Neural cell (in vitro differentiated cells): Measurements from ENCODE around the gene HPRT1. TPM values are rescaled to one million over a fixed set of nuclear protein-coding genes. Genes with fewer than 3 reads are reported as not detected.

Experiments
- H2AFZ ChIP-seq: fragments of 200-600, 300-800 bp; sonication (generic), shearing (Covaris generic); 2 replicates; pipeline ENCODE4 v1.6.0; 2014; ENCODE audit warnings: low read depth, mild to moderate bottlenecking, antibody characterized with exemption, low read length, moderate library complexity
- H3F3A ChIP-seq: fragments of 200-600 bp; shearing (Covaris generic); 2 replicates; pipeline ENCODE4 v1.6.1; 2016; ENCODE audit warnings: mild to moderate bottlenecking, moderate library complexity, mixed read lengths, antibody characterized with exemption, low read length; ENCODE audit not compliant: insufficient read depth, poor library complexity, severe bottlenecking
- H3K27ac ChIP-seq: fragments of 200-600, 300-800 bp; sonication (generic), shearing (Covaris generic); 2 replicates; pipeline ENCODE4 v1.5.1; 2014; ENCODE audit warnings: mild to moderate bottlenecking, low read length, moderate library complexity
- H3K27me3 ChIP-seq: fragments of 300-800, 200-600 bp; sonication (generic), shearing (Covaris generic); 2 replicates; pipeline ENCODE4 v1.6.0; 2014; ENCODE audit warnings: mild to moderate bottlenecking, low read depth, low read length, moderate library complexity; ENCODE audit not compliant: insufficient read depth
- H3K36me3 ChIP-seq: fragments of 300-800, 200-600 bp; sonication (generic), shearing (Covaris generic); 2 replicates; pipeline ENCODE4 v1.5.1; 2014; ENCODE audit warnings: mild to moderate bottlenecking, antibody characterized with exemption, low read length, moderate library complexity; ENCODE audit not compliant: insufficient read depth
- H3K4me2 ChIP-seq: fragments of 300-800, 200-600 bp; sonication (generic), shearing (Covaris generic); 2 replicates; pipeline ENCODE4 v1.6.0; 2014; ENCODE audit warnings: mild to moderate bottlenecking, low read length
- H3K4me3 ChIP-seq: fragments of 300-800, 200-600 bp; sonication (generic), shearing (Covaris generic); 2 replicates; pipeline ENCODE4 v1.5.1; 2014; ENCODE audit warnings: mild to moderate bottlenecking, low read length, moderate library complexity
- H3K79me2 ChIP-seq: fragments of 200-600 bp; shearing (Covaris generic); replicated peaks from 2 replicates; pipeline ENCODE4 v1.6.0; 2014; ENCODE audit warnings: mild to moderate bottlenecking, low read length, moderate library complexity; ENCODE audit not compliant: insufficient read depth
- H3K9ac ChIP-seq: fragments of 300-800, 200-600 bp; sonication (generic), shearing (Covaris generic); 2 replicates; pipeline ENCODE4 v1.6.1; 2016; ENCODE audit warnings: mild to moderate bottlenecking, low read length, mixed read lengths
- H3K9me2 ChIP-seq: fragments of 200-600 bp; shearing (Covaris generic); 2 replicates; pipeline ENCODE4 v1.6.1; 2016; ENCODE audit warnings: mild to moderate bottlenecking, low read length, mixed read lengths; ENCODE audit not compliant: insufficient read depth
- H3K9me3 ChIP-seq: fragments of 200-600, 300-800 bp; sonication (generic), shearing (Covaris generic); 2 replicates; pipeline ENCODE4 v1.6.1; 2016; ENCODE audit warnings: mild to moderate bottlenecking, mixed run types, low read length, moderate library complexity, mixed read lengths
- H4K20me1 ChIP-seq: fragments of 200-600 bp; shearing (Covaris generic); 2 replicates; pipeline ENCODE4 v1.6.1; 2016; ENCODE audit warnings: mild to moderate bottlenecking, mixed run types; ENCODE audit not compliant: insufficient read depth
- CTCF ChIP-seq: fragments of 450-650 bp; IDR thresholded peaks from 2 replicates; pipeline ENCODE4 v1.5.1; 2014; ENCODE audit warnings: antibody characterized with exemption, mild to moderate bottlenecking, moderate library complexity; ENCODE audit not compliant: poor library complexity, severe bottlenecking
- EP300 ChIP-seq: fragments of 450-650 bp; conservative IDR thresholded peaks from 2 replicates; pipeline ENCODE4 v1.6.1; 2014; ENCODE audit warnings: antibody characterized with exemption, mild to moderate bottlenecking, moderate library complexity; ENCODE audit not compliant: poor library complexity, severe bottlenecking
- EZH2 ChIP-seq: fragments of 200-600, 300-800 bp; shearing (Covaris generic), sonication (generic); IDR thresholded peaks from 2 replicates; pipeline ENCODE4 v1.6.1; 2014; ENCODE audit warnings: antibody characterized with exemption, low read length, borderline replicate concordance, mild to moderate bottlenecking; ENCODE audit not compliant: insufficient read depth, poor library complexity, severe bottlenecking
- MXI1 ChIP-seq: fragments of 450-650 bp; conservative IDR thresholded peaks from 2 replicates; pipeline ENCODE4 v1.6.1; 2014; ENCODE audit warnings: antibody characterized with exemption, mild to moderate bottlenecking; ENCODE audit not compliant: poor library complexity, severe bottlenecking
- POLR2AphosphoS5 ChIP-seq: IDR thresholded peaks from 2 replicates; pipeline ENCODE4 v1.6.1; 2012
- RAD21 ChIP-seq: fragments of 450-650 bp; conservative IDR thresholded peaks from 2 replicates; pipeline ENCODE4 v1.6.1; 2014; ENCODE audit warnings: antibody characterized with exemption, mild to moderate bottlenecking, moderate library complexity
- SMC3 ChIP-seq: fragments of 450-650 bp; conservative IDR thresholded peaks from 2 replicates; pipeline ENCODE4 v1.6.1; 2014; ENCODE audit warnings: antibody characterized with exemption, mild to moderate bottlenecking, moderate library complexity; ENCODE audit not compliant: poor library complexity
- TAF1 ChIP-seq: IDR thresholded peaks from 2 replicates; pipeline ENCODE4 v1.6.1; 2012; ENCODE audit warnings: low read depth
- polyA plus RNA-seq: library from polyadenylated mRNA; depleted of rRNA; stranded (reverse); fragments of >200 nt; gene quantifications from 2 replicates; pipeline ENCODE4 v1.2.3, GENCODE V29; 2014
- TF ChIP-seq, protein P1 (sequence below): IDR thresholded peaks from 2 replicates; pipeline ENCODE4 v1.6.1; 2012; ENCODE audit warnings: borderline replicate concordance

The HPRT1 gene
- polyA plus RNA-seq, 1 donor from 2014 or later: 10.1 TPM

GRCh38 chrX:134453631-134454030, 6.3 kb upstream of the HPRT1 start:
- H3K27me3 ChIP-seq: no peaks in the 10 kb centered on the region
- H3K9me3 ChIP-seq: no peaks in the 10 kb centered on the region
- H3K27ac ChIP-seq: no peak overlapping the region
- H3F3A ChIP-seq: no peaks in the 10 kb centered on the region
- H3K4me3 ChIP-seq: no peak overlapping the region
- H2AFZ ChIP-seq: no peak overlapping the region
- H4K20me1 ChIP-seq: no peaks in the 10 kb centered on the region
- no peak overlapping the region for H3K9ac ChIP-seq
- no peaks in the 10 kb centered on the region for H3K9me2 ChIP-seq
- no peaks in the 10 kb centered on the region for H3K36me3 ChIP-seq
- TF ChIP-seq CTCF: no peak
- no peaks in the 10 kb centered on the region for H3K79me2 ChIP-seq
- no peak overlapping the region for H3K4me2 ChIP-seq

DNA sequence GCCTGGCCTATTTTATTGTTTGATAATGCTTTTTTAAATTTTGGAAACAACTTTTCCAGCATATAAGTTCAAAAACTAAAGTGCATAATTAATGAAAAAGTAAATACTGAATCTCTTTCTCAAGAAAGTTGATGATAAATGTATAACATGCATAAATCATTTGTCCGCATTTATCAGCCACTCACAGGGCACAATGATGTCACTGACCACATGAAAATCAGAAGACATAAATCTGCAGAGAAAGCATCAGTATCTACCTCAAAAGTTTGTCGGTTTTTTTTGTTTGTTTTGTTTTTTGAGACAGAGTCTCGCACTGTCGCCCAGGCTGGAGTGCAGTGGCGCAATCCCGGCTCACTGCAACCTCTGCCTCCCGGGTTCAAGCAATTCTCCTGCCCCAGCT, 5.5 kb upstream of the HPRT1 start:
- no peaks in the 10 kb centered on the region for H3K9me2 ChIP-seq
- H4K20me1 ChIP-seq: no peaks in the 10 kb centered on the region
- no peak overlapping the region for H3K4me2 ChIP-seq
- no peaks in the 10 kb centered on the region for H3K79me2 ChIP-seq
- no peak overlapping the region for H3K27ac ChIP-seq
- no peaks in the 10 kb centered on the region for H3K9me3 ChIP-seq
- no peaks in the 10 kb centered on the region for H3F3A ChIP-seq
- no peak overlapping the region for H3K4me3 ChIP-seq
- no peak overlapping the region for H2AFZ ChIP-seq
- no peaks in the 10 kb centered on the region for H3K27me3 ChIP-seq
- H3K36me3 ChIP-seq: no peaks in the 10 kb centered on the region
- no peak overlapping the region for H3K9ac ChIP-seq
- TF ChIP-seq EP300 (no peak), MXI1 (no peak), POLR2AphosphoS5 (no peak), EZH2 (no peak), CTCF (no peak), RAD21 (no peak), SMC3 (no peak), TAF1 (no peak)
- TF ChIP-seq, protein P1, sequence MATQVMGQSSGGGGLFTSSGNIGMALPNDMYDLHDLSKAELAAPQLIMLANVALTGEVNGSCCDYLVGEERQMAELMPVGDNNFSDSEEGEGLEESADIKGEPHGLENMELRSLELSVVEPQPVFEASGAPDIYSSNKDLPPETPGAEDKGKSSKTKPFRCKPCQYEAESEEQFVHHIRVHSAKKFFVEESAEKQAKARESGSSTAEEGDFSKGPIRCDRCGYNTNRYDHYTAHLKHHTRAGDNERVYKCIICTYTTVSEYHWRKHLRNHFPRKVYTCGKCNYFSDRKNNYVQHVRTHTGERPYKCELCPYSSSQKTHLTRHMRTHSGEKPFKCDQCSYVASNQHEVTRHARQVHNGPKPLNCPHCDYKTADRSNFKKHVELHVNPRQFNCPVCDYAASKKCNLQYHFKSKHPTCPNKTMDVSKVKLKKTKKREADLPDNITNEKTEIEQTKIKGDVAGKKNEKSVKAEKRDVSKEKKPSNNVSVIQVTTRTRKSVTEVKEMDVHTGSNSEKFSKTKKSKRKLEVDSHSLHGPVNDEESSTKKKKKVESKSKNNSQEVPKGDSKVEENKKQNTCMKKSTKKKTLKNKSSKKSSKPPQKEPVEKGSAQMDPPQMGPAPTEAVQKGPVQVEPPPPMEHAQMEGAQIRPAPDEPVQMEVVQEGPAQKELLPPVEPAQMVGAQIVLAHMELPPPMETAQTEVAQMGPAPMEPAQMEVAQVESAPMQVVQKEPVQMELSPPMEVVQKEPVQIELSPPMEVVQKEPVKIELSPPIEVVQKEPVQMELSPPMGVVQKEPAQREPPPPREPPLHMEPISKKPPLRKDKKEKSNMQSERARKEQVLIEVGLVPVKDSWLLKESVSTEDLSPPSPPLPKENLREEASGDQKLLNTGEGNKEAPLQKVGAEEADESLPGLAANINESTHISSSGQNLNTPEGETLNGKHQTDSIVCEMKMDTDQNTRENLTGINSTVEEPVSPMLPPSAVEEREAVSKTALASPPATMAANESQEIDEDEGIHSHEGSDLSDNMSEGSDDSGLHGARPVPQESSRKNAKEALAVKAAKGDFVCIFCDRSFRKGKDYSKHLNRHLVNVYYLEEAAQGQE: no peak
